Nucleus accumbens (tissue), 56 donors: ENCODE data around the gene SPINK5.
"Not testable (repeated sequence)": the region's sequence is repeated elsewhere in the genome, so short reads cannot be mapped to it uniquely, and the experiment has no call there.

Experiments
- DNase-seq, 56 donors: peaks; one replicate each; lab custom pipeline; 2025; lab: John Stamatoyannopoulos, UW

The SPINK5 gene, protein sequence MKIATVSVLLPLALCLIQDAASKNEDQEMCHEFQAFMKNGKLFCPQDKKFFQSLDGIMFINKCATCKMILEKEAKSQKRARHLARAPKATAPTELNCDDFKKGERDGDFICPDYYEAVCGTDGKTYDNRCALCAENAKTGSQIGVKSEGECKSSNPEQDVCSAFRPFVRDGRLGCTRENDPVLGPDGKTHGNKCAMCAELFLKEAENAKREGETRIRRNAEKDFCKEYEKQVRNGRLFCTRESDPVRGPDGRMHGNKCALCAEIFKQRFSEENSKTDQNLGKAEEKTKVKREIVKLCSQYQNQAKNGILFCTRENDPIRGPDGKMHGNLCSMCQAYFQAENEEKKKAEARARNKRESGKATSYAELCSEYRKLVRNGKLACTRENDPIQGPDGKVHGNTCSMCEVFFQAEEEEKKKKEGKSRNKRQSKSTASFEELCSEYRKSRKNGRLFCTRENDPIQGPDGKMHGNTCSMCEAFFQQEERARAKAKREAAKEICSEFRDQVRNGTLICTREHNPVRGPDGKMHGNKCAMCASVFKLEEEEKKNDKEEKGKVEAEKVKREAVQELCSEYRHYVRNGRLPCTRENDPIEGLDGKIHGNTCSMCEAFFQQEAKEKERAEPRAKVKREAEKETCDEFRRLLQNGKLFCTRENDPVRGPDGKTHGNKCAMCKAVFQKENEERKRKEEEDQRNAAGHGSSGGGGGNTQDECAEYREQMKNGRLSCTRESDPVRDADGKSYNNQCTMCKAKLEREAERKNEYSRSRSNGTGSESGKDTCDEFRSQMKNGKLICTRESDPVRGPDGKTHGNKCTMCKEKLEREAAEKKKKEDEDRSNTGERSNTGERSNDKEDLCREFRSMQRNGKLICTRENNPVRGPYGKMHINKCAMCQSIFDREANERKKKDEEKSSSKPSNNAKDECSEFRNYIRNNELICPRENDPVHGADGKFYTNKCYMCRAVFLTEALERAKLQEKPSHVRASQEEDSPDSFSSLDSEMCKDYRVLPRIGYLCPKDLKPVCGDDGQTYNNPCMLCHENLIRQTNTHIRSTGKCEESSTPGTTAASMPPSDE

DNA sequence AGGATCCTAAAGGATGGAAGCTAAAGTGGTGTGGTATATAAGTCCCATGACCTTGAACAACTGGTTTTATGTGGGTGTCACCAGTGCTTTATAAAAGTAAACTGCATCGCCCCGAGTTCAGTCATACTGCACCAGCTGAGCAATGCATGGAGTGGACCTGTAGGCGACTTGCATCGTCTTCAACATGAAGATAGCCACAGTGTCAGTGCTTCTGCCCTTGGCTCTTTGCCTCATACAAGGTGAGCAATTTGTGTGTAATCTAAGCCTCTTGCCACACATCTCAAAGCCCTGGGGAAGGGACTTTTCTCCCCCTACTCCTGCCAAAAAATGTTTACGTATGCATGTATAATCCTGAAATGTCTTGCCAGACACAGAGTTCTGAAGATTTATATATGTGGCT lies at the start of gene SPINK5:
SPINK5 (plus strand) TSS at position 120 of the 400 bp plus-strand sequence; CDS start at position 185, 65 bp downstream.
- no peak for DNase-seq

DNA sequence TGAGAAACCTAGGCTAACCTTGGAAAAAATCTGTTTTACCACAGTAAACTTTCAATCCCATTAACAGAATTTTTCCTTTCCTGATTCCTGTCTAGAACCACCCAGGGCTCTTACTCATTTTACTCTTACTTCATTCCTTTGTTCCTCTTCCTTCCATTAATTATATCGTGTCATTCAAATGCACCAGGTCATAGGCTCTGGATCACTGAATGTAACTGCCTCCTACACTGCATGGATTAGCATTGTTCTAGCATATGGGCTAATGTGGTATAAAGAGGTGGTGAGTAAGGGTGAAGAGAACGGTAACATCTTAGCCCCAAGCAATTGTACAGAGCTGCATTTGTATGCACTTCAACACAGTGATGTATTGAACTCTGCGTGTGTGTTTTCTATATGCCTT lies 49.5 kb upstream of the SPINK5 start:
- no peak for DNase-seq

DNA sequence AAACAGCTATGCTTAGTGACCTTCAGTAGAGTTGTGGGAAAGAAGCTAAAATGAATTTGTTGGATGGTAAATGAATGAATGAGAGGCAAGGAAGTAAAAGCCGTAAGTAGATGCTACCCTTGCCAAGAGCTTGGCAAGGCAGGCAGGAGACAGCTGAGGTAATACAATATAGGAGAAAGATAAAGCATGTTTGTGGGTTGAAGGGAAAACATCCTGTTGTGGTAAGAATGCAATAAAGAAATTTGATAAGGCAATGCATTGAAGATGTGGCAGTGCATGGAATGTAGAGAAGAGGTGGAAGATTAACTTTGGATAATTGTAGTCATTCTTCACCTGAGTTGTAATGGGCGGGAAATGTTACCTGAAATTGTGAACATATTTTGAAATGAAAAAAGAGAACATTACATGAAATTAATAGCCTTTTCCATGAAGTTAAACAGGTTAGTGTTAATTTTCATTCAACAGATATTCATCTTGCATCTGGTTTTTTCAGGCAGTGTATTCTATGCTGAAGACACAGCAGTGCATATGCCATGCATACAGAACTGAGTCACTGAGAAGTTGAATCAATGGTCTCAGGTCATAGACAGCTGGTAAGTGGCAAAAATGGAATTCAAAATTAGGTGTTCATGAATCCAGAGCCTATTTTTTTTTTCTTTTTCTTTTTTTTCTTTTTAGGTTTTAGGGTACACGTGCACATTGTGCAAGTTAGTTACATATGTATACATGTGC lies 43.4 kb upstream of the SPINK5 start:
- no peak for DNase-seq

DNA sequence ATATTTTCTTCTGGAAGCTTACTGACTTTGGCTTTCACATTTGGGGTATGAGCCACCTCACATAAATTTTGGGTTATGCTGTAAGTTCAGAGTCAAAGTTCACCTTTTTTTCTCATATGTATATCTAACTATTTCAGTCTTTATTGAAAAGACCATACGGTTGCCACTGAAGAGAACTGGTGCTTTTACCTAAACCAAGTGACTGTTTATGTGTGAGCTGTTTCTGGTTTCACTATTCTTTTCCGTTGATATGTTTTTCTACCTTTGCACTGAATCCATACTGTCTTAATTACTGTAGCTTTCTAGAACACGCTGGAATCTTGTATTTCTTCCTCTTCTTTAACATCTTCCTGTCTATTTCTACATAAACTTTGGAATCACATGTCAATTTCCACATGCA lies 36.3 kb upstream of the SPINK5 start:
- DNase-seq: no peak

DNA sequence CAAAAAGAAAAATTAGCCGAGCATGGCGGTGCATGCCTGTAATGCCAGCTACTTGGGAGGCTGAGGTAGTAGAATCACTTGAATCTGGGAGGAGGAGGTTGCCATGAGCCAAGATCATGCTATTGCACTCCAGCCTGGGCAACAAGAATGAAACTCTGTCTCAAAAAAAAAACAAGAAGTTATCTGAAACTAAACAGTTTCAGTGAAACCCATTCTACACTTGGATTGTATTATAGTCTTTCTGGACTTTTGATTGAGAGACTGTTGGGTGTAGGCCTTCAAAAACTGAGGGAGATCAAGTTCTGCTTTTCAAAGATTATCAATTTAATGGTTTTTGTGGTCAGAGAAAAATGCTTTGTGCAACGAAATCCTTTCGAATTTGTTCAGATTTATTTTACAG lies 34.6 kb upstream of the SPINK5 start:
- no peak for DNase-seq

DNA sequence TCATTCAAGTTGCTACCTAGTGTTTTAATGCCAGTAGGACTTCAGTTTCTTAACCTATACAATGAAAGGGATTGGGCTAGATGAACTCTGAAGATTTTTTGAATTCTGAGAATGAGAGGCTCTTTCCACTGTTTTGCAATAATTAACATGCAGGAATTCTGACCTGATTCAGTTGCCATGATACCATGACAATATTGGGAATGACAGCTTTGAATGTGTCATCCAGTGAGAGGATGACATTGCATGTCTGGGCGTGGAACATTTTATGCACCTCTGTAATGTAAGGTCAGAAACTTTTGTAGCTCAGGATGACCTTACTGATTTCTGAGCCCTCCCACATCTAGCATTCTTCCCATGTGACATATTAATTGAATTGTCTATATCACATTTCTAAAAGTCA lies 30.6 kb upstream of the SPINK5 start:
- peak in 1 of 56 donors; percentile 7 for DNase-seq

DNA sequence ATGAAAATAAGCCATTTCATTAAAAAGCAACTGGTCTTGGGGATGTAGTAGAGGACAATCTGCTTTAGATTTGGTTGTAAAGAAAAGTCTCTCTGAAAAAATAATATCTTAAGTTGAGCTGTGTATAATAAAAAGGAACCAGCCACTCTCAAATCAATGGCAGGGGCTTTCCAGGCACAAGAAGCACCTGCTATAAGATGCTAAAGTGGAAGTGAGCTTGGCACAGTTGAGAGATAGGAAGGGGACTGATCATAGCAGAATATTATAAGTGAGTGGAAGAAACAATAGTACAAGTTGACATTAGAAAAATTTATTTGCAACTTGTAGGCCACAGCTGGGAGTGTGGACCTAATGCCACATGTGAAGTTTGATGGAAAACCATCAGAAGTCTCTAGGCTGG lies 28.1 kb upstream of the SPINK5 start:
- no peak for DNase-seq

DNA sequence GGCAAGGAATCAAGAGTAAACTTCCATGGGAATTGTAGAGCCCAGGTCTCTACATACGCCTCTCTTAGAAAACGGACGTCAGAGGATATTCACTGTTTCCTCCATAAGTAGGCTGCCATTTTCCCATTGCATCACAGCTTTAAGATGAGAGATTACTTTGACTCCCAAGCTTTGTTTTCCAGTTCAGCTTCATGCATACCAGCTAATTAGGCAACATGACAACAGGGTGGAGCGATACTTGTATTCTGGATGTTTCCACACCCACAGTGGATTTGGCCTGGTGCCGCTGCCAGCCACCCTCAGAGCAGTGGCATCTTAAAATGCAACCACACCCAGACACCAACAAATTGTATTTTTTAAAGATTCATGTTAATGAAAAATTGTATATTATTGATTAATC lies 20.9 kb upstream of the SPINK5 start:
- no peak for DNase-seq

DNA sequence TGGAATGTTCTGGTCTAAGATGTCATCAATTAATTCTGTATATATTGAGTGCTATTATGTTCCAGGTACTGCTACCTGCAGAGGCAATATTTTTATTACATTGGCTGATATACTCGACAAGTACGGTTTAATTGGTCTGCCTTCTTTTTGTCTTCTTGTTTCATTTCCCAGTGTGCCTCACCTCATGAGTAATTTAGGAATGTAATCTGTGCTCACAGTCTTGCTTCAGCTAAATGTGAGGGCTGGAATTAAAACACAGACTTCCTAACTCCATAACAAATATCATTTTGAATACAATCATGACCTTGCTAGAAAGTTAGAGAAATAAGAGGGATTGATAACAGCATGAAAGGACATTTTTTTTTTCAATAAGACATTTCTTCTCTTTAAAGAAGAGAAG lies 20.1 kb upstream of the SPINK5 start:
- no peak for DNase-seq

DNA sequence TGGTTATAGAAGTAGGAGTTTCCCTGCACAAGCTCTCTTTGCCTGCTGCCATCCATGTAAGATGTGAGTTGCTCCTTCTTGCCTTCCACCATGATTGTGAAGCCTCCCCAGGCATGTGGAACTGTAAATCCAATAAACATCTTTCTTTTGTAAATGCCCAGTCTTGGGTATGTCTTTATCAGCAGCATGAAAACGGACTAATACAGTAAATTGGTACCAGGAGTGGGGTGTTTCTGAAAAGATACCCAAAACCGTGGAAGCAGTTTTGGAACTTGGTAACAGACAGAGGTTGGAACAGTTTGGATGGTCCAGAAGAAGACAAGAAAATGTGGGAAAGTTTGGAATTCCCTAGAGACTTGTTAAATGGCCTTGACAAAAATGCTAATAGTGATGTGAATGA lies 8.6 kb upstream of the SPINK5 start:
- not testable (repeated sequence) for DNase-seq

DNA sequence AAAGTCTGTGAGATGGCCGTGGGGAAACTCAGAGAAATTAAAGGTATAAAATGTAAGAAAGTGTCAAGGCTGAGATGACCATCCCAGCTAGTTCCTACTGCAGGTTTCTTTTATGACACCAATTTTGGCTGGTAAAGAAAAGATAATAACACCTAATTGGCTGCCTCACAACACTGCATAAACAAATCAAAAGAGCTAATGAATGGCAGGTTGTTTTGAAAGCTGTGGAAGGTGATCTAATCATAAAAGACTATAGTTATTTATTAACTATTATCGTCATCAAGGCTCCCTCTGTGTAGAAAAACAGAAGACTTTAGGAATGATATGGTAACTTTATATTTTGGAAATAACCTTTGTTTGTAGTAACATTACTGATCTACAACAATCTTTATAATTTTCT lies 3.5 kb upstream of the SPINK5 start:
- no peak for DNase-seq

DNA sequence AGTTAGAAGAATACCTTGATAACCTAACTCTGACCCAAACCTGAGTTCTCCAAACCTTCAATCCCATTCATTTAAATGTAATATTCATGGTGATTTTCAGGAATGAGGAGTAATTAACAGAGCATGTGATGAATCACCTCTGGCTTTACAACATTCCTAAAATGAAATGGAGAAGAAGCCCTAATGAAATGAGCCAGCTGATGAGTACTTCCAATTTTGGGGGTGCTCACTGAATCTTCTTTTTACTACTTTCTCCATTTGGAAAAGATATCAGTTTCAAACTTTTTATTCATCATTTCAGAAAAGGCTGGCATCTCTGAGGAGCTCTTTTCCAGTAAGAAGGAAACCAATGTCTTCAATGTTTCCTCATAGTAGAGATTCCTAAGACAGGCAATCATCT lies 2.9 kb upstream of the SPINK5 start:
- no peak for DNase-seq

DNA sequence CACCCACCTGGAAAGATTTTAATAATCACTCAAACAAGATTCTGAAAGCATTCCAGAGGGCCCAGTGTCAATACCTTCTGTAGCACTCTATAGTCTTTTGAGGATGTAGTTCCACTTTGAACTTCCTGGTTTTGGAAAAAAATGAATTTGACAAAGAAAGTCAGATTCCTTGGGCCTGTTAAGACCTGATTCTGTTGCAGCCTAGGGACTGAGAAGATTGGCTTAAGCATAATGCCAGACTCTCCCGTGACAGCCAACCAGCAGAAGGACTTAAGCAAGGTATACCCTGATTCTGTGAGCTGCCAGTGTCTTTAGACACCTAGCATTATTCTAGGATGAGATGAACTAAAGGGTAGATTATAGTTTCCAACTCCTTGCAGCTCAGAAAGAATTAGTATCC lies 6.8 kb downstream of the SPINK5 start:
- DNase-seq: no peak

DNA sequence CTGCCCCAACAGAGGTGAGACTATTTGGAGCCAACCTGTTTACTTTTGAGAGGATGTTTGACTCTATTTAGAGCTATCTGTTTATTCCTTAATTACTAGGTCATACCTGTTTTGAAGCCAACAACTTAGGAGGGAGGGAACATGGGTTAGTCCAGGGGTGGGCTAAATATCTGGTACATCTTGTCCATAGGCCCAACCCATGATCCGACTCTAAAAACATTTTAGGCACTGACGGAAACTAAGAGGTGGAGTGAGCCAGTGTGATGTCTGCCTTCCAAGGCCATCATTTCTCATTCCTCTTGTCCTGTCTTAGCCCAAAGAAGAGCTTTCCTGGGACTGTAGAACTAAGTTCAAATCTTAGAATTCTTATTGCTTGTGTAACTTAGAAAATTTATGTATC lies 8.4 kb downstream of the SPINK5 start:
- no peak for DNase-seq

DNA sequence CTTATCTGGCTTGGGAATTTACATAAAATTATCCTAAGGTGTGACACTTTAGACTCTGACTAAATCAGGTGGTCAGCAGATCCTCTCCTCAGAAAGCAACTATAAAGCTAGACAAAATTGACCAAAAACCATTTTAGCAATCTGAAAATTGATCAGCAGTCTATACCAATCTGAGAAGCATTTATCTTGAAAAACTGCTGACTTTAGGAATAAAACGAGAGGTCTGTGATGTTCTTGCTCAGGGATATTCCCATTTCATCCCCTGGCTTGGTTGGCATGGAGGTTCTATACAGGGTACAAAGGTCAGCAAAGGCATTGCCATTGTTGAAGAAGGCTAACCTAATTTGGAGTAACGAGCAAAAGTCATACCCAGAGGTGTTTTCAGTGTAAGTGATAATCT lies 11.7 kb downstream of the SPINK5 start:
- DNase-seq: no peak

DNA sequence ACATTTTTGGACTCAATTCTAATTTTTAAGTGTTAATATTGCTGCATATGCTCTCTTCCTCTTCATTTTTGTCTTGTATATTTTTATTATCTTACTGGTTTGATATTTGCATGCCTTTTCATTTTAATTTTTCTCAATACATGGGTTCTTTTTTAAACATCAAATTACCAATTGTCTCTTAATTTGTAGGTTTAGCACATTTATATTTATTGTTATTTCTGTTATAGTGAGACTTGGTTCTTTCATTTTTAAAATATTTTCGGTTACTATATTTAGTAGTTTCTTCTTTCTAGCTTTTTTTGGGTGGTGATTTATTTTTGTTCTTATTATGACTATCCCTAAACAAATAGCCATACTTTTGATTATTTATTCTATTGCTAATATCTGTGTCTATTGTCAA lies 19.4 kb downstream of the SPINK5 start:
- no peak for DNase-seq

DNA sequence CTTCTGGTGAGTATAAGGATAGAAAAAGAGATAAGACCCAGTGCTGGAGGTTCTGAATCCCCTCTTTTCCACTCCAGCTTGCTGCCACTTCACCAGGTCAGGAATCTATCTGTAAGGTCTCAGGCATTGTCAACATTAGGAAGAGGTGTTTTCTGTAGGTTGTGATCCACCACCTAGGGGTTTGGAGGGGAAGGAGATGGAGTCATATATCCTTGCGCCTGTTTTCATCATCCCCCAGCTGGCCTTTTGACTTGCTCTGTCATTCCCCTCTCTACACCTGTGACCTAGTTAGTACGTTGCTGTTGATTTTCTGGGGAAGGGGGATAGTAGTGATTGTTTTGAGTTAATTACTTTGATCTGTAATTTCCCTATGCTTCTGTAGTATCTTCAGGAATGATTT lies 20.5 kb downstream of the SPINK5 start:
- DNase-seq: no peak

DNA sequence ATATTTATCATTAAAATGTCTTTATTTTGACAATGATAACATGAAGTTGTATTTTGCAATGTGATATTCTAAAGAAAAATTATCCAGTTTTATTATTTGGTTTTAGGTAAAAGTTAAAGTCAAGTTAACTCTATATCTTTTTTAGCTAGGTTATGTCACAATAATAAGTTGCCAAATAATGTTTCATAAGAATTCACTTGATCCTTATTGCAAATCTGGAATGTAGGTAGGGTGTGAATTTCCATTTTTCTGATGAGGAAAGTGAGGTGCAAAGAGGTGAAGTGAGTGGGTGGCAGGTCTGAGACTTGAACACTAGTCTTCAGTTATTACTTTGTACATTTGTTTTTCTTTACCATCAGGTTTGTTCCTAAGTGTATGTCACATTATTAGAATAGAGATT lies 21.5 kb downstream of the SPINK5 start:
- DNase-seq: no peak

DNA sequence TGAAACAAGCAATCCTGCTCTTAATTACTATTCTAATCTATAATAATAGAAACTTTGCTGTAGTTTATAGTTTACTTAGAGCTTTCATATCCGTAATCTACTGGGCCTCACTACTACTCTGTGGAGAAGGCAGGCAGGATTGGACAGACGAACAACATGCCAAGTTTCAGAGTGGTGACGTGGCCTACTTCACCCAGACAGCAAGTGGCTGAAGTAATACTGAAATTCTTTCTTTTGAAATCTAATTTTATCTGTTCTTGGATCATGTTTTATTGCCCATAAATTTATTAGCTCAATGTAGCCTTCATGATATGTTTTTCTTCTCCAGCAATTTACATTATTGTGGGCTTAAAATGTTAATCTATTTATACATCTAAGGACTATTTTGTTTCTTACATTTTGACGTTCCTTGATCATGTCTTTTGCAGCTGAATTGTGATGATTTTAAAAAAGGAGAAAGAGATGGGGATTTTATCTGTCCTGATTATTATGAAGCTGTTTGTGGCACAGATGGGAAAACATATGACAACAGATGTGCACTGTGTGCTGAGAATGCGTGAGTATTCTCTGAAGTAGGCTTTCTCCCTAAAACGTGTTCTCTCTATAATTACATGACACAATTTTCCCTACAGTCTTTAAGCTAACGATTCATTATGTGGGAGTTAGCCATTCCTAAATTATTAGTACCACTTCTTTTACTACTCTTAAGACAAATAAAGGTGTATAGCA lies 22.4 kb downstream of the SPINK5 start:
- no peak for DNase-seq

DNA sequence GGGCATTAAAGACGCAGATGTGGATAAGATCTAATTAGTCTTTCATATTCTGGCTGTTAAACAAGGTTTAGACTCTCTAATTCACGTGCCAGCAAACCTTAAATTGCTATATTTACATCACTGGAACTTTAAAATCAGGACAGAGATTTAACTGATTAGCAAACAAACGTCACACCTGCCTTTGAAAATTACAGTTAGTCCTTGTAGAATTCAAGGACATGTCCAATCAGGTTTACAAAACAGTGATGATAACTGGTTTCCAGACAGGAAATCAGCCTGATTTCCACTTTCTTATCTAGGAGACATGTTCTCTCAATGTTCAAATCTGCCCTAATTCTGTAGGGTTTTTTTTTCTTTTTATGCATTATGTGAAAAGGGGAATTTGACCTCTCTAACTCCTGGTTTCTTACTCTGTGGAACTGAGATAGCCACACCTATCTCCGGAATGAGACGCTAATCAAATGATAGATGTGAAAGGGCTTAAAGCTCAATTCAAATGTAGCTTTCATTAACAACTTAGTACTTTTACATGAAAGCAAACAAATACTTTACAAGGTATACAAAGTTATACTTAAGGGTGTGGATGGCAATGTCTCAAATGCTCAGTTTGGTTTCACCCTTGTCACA lies 26.5 kb downstream of the SPINK5 start:
- no peak for DNase-seq
